Measurements from ENCODE around the gene STARD3.

STARD3 gene

DNA sequence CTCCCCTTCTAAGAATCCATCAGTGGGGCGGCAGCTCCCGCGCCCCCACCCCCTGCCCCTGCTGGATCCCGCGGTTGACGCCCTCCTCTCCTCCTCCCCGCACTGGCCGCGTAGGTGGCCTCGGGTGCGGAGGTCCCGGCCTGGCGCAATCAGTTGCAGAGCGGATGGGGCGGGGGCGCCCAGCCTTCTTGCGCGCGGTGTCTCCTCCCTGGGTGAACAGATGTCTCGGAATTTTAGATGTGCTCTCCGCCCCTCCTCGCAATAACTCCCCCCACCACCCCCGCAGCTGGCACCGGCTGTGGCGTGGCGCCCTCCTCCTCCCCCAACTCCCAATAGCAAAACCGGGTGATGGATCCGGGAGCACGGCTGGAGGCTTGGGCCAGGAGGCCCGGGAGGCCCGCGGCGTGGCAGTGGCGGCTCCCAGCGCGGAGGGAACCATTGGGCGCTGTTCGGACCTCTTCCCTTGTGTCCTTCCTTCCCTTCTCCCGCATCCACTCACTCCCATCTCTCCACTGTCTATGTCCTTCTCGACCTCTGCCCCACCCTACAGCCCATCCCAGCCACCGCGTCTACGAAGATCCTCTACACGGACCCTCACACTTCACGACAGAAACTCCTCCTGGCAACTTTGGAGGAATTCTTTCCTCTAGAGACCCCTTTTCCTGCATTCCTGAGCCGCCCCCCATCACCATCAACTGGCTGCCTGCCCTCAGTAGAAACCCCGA, 40.2 kb upstream of the STARD3 start:
- no peak for TF ChIP-seq EZH2 (IDR thresholded peaks at IDR 0.05; ENCODE audit: borderline replicate concordance, low read length)
- TF ChIP-seq, protein P1, sequence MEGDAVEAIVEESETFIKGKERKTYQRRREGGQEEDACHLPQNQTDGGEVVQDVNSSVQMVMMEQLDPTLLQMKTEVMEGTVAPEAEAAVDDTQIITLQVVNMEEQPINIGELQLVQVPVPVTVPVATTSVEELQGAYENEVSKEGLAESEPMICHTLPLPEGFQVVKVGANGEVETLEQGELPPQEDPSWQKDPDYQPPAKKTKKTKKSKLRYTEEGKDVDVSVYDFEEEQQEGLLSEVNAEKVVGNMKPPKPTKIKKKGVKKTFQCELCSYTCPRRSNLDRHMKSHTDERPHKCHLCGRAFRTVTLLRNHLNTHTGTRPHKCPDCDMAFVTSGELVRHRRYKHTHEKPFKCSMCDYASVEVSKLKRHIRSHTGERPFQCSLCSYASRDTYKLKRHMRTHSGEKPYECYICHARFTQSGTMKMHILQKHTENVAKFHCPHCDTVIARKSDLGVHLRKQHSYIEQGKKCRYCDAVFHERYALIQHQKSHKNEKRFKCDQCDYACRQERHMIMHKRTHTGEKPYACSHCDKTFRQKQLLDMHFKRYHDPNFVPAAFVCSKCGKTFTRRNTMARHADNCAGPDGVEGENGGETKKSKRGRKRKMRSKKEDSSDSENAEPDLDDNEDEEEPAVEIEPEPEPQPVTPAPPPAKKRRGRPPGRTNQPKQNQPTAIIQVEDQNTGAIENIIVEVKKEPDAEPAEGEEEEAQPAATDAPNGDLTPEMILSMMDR (IDR thresholded peaks at IDR 0.05; ENCODE audit: low read length): no peak
- no peaks in the 10 kb centered on the region for H3K4me1 ChIP-seq (ENCODE audit: insufficient read depth, low read length, severe bottlenecking)
- no peaks in the 10 kb centered on the region for H4K20me1 ChIP-seq (ENCODE audit: insufficient read depth, low read length)
- H3K9ac ChIP-seq (ENCODE audit: low read length): no peak overlapping the region
- H3F3A ChIP-seq (ENCODE audit: insufficient read depth, low read length): no peaks in the 10 kb centered on the region
- H3K9me2 ChIP-seq (ENCODE audit: low read depth, low read length): no peaks in the 10 kb centered on the region
- no peak overlapping the region for H3K4me3 ChIP-seq (ENCODE audit: low read depth, low read length, poor library complexity, severe bottlenecking)
- peaks cover 21% of the 10 kb centered on the region; the same call in 1 of the 2 replicates for H3K27me3 ChIP-seq (ENCODE audit: insufficient read depth, low read length)
- H3K27ac ChIP-seq (ENCODE audit: low read depth, low read length, poor library complexity, severe bottlenecking): no peak overlapping the region
- no peaks in the 10 kb centered on the region for H3K36me3 ChIP-seq (ENCODE audit: insufficient read depth, low read length)
- no peaks in the 10 kb centered on the region for H3K9me3 ChIP-seq (ENCODE audit: low read length)
- H3K4me2 ChIP-seq (ENCODE audit: low read length): no peak overlapping the region
- no peak overlapping the region for H2AFZ ChIP-seq (ENCODE audit: low read length)
- H3K79me2 ChIP-seq (ENCODE audit: insufficient read depth, low read length): no peaks in the 10 kb centered on the region

DNA sequence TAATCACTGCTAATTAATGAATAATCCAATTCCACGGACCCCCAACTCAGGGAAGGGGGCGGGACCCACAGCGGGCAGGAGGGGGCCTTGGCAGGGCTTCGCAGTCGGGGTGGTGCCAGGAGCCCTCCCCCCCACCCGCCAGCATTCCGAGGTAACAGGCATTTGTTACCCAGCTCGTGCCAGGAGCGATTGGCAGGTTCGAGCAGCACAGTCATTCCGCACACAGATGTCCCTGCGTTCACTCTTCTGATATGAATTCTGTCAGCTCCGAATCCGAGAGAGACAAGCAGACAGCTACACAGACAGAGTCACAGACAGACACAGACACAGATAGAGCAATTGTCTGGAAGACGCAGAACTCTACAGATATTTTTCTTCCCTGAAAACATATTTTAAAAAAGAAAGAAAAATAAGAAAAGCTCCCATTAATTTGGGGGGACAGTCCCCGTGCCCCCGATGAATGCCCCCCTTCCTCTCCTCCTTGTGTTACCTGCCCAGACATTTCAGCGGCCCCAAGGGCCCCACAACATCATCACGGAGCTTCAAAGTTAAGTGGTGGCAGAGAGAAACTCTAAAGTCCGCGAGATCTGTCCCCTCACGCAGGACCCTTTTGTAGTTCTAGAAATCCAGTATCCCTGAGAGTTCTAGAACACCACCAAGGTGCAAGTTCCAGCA, 39.4 kb upstream of the STARD3 start:
- Histone ChIP-seq H3K36me3 (ENCODE audit: insufficient read depth, low read length) (no peaks in the 10 kb centered on the region), H3K9me2 (ENCODE audit: low read depth, low read length) (no peaks in the 10 kb centered on the region), H3F3A (ENCODE audit: insufficient read depth, low read length) (no peaks in the 10 kb centered on the region), H3K79me2 (ENCODE audit: insufficient read depth, low read length) (no peaks in the 10 kb centered on the region), H3K9me3 (ENCODE audit: low read length) (no peaks in the 10 kb centered on the region), H2AFZ (ENCODE audit: low read length) (no peak overlapping the region), H3K4me2 (ENCODE audit: low read length) (no peak overlapping the region), H3K4me3 (ENCODE audit: low read depth, low read length, poor library complexity, severe bottlenecking) (no peak overlapping the region), H3K4me1 (ENCODE audit: insufficient read depth, low read length, severe bottlenecking) (no peaks in the 10 kb centered on the region), H3K27ac (ENCODE audit: low read depth, low read length, poor library complexity, severe bottlenecking) (no peak overlapping the region), H3K9ac (ENCODE audit: low read length) (no peak overlapping the region), H4K20me1 (ENCODE audit: insufficient read depth, low read length) (no peaks in the 10 kb centered on the region), H3K27me3 (ENCODE audit: insufficient read depth, low read length) (peaks cover 26% of the 10 kb centered on the region; the same call in 1 of the 2 replicates)
- TF ChIP-seq, protein P1 (IDR thresholded peaks at IDR 0.05; ENCODE audit: low read length): no peak
- no peak for TF ChIP-seq EZH2 (IDR thresholded peaks at IDR 0.05; ENCODE audit: borderline replicate concordance, low read length)

DNA sequence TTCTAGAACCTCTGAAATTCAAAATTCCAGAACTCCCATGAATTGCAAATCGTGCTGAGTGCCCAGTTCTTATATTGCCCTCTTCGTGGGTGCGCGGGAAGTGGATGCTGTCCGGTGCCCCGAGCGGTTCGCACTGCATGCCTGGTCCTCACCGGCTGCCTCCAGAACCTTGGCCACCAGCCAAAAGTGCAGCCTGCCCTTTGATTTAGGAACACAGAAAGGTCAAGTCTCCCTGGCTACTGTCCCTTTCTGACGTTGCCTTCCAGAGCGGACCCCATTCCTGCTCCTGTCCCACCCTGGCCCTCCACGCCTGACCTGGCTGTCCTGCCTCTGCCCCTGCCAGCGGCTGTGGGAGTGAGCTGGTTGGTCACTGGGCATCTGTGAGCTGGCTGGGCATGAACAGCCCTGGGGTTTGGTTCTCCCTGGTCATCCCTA, 38.9 kb upstream of the STARD3 start:
- Histone ChIP-seq H4K20me1 (ENCODE audit: insufficient read depth, low read length) (no peaks in the 10 kb centered on the region), H3K79me2 (ENCODE audit: insufficient read depth, low read length) (no peaks in the 10 kb centered on the region), H3K9ac (ENCODE audit: low read length) (no peak overlapping the region), H3K4me2 (ENCODE audit: low read length) (no peak overlapping the region), H3K4me3 (ENCODE audit: low read depth, low read length, poor library complexity, severe bottlenecking) (no peak overlapping the region), H3K4me1 (ENCODE audit: insufficient read depth, low read length, severe bottlenecking) (no peaks in the 10 kb centered on the region), H3F3A (ENCODE audit: insufficient read depth, low read length) (no peaks in the 10 kb centered on the region), H2AFZ (ENCODE audit: low read length) (no peak overlapping the region), H3K9me3 (ENCODE audit: low read length) (no peaks in the 10 kb centered on the region), H3K9me2 (ENCODE audit: low read depth, low read length) (no peaks in the 10 kb centered on the region), H3K36me3 (ENCODE audit: insufficient read depth, low read length) (no peaks in the 10 kb centered on the region), H3K27ac (ENCODE audit: low read depth, low read length, poor library complexity, severe bottlenecking) (no peak overlapping the region), H3K27me3 (ENCODE audit: insufficient read depth, low read length) (peaks cover 28% of the 10 kb centered on the region; the same call in 1 of the 2 replicates)
- TF ChIP-seq EZH2 (IDR thresholded peaks at IDR 0.05; ENCODE audit: borderline replicate concordance, low read length): no peak
- TF ChIP-seq, protein P1 (IDR thresholded peaks at IDR 0.05; ENCODE audit: low read length): no peak
